Activated CD8-positive, alpha-beta memory T cell treated with anti-CD3 and anti-CD28 coated beads, Interleukin-2, amount 50 U/mL, for 24 hours (primary cell): ENCODE data around the gene NDUFV3.
A peak's percentile ranks its signal among the peaks of the same experiment; 100 is the strongest.
"Not testable (repeated sequence)": the region's sequence is repeated elsewhere in the genome, so short reads cannot be mapped to it uniquely, and the experiment has no call there.

Experiments
- DNase-seq: peaks from one replicate; pipeline ENCODE4 v3.0.0-alpha.2; 2020; ENCODE audit errors: extremely low read depth

Gene NDUFV3

DNA sequence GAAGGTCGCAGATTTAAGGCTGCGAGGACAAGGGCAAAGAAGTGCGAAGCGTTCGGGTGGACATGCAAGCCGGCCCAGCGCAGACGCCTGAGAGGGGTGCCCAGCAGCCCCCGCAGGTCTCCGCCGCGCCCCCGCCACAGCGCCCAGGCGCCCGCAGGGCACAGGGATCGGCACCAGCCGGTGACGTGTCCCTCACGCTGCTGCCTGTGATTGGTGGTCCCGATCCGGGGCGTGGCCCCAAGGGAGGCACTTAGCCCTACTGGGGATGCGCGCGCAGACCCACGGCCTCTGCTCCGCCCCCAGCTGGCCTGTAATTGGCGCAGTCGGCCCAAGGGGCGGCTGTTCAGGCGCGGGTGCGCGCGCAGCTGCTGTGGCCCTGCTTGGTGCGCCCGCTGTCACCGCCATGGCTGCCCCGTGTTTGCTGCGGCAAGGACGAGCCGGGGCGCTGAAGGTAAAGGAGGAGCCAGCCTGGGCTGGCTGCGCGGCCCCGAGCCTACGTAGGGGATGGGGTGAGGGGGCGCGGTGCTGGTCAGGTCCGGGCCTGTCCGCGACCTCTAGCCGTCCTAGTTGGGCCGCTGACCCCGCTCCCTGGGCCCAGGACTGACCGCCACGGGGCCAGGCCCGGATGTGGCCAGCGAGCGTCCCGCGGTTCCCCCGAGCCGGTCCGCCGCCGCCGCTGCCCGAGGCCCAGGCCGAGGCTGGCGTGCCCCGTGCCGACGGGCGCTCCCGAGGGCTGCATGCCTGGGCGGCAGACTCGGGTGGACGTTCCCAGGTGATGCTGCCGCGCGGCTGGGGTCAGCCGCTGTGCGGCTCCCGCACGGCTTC, at the start of gene NDUFV3:
Gene NDUFV3, plus strand, starts transcription at position 379 of the 825 bp plus-strand sequence. Its CDS starts 25 bp downstream, at position 404.
- DNase-seq, result peak; percentile 99

DNA sequence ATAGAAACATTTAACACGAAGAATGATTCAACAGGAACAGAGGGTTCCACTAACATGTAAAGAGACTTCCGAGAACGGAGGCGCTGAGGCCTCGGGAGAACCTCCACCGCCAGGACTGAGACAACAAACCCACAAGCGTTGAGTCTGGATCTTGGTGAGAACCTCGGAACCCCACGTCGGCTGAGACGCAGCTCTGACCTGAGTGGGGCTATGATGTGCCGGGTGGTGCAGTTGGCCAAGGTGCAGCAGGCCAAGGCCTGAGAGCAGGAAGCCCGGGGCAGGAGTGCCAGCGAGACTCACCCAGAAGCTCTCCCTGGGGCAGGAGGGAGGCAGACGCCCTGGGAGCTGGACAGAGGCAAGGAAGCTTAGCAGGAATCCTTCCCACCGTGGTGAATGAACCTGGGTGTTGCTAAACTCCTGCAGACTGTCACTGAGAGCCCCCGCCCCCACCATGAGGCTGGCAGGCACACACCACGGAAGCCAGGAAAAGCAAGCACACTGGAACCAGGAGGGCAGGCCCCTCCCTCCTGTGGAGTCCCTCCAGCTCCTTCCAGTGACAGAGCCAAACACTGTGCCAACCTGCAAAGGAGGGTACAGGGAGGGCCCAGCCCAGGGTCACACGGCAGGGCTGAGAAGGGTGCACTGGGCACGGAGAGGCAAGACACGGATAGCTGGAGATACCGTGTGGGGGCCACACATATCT, 48.5 kb upstream of the NDUFV3 start:
- DNase-seq, result no peak

DNA sequence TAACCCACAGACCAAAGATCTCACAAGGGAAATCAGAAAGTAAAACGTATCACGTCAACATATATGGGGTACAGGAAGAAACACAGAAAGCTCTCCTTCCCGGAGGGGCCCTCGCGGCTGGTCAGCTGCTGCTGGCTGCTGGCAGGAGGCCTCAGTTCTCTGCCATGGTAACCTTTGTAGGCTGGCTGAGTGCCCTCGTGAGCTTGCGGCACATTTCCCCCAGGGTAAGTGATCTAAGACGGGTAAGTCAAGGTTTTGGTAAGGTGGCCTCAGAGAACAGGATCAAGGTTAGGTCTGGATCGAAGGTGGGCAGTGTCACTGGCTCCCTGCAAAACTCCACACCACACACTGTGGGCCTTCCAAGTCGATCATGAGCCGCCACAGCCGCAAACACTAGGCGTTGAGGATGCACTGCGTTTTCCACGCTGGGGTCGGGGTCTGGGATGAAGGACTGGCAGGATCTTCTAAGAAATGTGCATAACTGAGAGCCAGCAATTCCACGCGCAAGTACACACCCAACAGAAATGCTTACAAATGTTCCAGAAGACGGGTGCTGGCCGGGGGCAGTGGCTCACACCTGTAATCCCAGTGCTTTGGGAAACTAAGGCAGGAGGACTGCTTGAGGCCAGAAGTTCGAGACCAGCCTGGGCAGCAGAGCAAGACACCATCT, 47.7 kb upstream of the NDUFV3 start:
- DNase-seq, result no peak

DNA sequence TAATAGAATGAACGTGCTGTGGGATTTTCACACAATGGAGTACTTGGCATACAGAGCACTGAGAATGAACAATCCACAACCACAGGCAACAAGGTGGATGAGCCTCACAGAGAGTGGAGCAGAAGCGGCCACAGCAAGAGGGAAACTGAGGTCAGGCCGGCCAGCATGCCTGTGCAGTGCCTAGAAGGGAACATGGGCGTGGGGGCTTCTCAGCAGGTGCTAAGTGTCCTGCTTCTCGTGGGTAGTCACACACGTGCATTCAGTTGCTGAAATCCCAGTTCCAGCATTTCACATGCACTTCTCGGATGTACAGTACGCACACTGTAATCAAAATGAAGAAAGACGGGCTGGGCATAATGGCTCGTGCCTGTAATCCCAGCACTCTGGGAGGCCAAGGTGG, 46.9 kb upstream of the NDUFV3 start:
- no peak for DNase-seq

DNA sequence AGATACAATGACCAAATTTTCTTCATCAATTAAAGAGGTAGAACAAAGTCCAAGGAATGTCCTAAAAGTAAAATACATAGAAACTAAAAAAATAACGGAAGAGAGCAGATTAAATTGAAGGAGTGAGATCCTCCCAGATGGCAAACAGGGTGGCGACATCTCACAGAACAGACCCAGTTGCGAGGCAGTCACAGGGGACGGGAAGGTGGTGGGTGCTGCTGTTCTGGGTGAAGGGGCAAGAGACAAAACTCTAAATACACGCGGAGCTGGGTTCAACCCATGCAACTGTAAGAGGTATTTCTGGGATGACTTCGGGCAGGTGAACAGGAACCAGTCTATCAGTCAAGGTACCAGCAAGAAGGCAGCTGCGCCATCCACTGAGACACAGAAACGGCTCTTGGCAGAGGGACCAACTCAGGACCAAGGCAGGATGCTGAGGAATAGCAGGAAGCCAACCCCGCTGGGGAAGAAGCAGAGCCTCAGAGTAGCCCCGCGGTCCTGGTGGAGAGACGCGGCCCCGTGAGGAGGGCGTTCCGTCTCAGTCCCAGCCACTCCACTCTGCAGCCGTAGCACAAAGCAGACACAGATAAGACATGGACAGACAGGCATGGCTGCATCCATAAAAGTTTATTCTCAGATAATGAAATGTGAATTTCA, 45.9 kb upstream of the NDUFV3 start:
- no peak for DNase-seq

DNA sequence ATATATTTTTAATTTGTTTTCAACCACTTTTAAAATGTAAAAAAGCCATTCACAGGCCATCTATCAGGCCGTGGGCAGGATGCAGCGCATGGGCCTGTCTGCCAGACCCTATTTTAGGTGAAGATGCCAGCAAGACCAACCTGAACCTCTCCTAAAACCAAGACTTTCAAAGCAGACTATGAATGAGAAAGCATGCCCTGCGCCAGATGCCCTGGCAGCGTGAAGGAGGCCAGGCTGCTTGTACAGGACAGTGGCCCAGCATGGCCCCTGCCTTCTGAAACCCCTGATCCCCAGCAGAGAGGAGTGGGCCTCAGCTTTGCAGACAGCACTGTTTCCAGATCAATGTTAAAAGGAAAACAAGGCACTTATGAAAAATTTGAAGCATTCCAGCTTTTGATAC, 45.4 kb upstream of the NDUFV3 start:
- no peak for DNase-seq

DNA sequence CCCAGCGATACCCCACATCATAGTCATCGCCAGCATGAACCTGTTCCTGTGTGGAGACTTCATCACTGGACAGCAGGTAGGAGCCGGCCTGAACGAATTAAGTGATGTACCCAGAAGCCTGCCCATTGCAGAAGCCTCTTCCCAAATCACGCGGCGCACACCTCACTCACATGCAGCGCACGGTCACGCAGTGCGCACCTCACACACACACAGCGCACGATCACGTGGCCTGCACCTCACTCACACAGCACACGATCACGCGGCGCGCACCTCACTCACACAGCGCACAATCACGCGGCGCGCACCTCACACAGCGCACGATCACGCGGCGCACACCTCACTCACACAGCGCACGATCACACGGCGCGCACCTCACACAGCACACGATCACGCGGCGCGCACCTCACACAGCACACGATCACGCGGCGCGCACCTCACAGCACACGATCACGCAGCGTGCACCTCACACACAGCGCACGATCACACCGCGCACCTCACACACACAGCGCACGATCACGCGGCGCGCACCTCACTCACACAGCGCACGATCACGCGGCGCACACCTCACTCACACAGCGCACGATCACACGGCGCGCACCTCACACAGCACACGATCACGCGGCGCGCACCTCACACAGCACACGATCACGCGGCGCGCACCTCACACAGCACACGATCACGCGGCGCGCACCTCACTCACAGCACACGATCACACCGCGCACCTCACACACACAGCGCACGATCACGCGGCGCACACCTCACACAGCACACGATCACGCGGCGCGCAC, 44.8 kb upstream of the NDUFV3 start:
- DNase-seq, result not testable (repeated sequence)

DNA sequence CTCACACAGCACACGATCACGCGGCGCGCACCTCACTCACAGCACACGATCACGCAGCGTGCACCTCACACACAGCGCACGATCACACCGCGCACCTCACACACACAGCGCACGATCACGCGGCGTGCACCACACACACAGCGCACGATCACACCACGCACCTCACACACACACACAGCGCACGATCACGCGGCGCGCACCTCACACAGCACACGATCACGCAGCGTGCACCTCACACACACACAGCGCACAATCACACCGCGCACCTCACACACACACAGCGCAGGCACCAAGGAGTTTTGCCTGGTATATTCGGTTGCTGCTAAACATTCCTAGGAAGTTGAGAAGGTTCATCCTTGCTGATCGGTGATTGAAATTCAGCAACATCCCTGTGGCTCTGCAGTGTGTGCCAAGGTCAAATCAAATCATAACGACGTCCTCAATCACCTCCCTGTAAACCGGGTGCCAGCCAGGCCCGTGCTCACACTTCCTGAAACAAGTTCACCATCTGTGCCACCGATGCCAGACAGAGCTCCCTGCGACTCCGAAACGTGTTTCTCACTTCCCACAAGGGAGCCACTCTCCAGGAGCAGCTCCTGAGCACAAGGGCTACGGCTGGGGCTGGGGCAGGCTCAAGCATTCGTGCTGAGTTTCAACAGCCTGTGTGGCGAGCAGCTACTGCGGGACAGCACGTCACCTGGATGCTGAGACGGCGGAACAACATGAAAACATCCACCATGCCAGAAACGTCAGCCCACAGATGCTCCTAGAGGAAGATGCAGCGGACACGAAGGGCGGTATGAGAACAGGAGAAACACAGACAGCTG, 44.0 kb upstream of the NDUFV3 start:
- DNase-seq, result no peak

DNA sequence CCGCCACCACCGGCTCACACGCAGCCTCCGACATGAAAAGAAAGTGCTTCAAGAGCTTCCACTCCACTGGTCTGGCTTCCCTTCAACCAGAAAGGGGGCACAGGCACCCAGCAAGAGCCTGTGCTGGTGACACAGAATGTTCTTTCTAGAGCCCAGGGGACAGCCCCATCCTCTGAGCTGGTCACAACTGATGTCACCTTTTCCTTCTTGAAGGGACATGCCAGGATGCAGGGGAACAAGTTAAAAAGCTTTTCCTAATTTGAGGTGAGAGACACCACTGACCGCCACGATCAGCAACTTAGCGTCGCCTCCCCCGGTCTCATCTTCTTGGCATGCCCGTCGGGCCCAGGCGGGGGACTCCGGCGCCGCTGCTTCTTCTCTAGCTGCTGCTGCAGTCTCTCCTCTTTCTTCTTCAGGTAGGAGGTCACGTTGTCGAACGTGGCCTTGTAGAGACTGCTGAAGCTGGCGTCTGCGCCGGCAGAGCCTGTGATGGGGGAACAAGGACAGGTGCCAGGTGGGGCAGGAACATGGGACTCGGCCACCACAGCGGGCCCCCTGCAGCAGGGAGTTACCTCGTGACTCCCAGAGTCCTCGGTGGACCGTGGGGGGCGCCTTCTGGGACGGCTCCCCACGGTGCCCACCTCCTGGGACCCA, 43.2 kb upstream of the NDUFV3 start:
- no peak for DNase-seq

DNA sequence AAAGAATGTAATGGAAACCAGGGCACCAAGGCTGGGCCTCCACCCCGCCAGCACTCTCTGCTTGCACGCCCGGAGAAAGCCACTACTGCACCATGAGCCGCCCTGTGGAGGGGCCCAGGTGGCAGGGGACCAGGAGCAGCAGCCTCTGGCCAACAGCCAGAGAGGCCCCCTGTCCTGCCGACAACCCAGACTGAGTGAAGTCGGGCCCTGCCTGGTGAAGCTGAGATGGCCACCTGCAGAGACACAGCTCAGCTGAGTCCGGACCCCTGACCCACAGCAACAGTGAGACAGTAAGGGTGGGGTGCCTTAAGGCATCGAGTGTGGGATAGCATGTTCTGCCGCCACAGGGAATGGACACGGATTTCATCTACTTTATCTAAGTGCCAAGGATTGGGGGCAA, 42.6 kb upstream of the NDUFV3 start:
- no peak for DNase-seq

DNA sequence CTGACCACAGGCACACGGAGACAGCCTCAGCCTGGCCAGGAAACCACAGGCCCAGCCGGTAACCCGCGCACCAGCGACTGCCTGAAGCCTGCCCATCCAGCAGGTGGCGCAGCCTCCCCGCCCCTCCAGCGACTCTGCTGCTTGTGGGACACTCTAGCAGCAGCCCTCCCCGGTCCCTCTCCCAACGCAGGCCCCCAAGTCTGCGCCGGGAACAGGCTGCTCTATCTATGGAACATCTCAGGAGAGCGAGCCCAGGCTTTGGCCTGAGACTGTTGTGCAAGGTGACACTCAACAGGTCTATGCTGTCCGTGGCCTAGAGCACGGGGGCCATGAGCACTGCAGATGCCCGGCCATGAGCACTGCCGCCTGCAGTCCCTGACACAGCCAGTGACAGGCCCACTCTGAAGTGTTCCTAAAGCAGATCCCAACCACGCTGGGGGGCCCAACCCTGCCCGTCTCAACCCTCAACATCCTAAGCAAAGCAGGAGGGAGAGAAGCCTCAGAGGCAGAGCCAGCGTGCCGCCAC, 42.2 kb upstream of the NDUFV3 start:
- DNase-seq, result no peak

DNA sequence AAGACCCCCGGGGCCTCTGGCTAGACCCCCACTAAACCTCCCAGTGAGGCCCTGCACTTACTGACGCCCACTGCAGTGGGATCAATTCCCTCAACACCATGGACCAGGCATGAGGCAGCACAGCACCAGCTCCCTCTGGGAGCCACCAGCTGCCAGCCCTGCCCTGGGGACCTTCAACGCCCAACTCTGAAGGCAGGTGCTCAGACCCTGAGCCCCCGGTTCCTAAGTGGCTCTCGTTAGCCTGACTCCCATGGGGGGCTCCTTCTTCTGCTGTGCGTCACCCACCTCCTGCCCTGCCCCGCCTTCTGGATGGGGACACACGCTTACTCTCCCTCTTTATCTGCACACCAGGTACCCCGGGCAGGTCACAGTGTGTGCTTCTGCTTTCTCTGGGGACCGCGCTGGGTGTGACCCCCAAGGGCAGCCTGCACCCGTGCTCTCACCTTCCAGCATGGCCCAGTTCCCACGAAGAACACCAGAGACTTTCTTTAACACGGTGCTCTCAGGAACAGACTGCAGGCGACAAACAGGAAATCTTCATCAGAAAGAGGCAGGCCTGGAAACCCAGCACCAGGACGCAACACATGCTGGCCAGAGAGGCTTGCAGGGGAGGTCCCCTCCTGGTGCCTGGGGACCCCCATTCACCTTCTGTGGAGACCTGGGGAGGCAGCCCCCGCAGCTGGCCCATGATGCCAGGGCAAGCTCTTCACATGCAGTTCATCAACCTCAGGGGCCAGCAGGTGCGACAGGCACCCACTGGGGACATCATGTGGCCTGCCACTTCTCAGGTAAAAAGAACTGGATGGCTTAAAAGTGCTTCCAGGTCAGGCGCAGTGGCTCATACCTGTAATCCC, 41.1 kb upstream of the NDUFV3 start:
- no peak for DNase-seq

DNA sequence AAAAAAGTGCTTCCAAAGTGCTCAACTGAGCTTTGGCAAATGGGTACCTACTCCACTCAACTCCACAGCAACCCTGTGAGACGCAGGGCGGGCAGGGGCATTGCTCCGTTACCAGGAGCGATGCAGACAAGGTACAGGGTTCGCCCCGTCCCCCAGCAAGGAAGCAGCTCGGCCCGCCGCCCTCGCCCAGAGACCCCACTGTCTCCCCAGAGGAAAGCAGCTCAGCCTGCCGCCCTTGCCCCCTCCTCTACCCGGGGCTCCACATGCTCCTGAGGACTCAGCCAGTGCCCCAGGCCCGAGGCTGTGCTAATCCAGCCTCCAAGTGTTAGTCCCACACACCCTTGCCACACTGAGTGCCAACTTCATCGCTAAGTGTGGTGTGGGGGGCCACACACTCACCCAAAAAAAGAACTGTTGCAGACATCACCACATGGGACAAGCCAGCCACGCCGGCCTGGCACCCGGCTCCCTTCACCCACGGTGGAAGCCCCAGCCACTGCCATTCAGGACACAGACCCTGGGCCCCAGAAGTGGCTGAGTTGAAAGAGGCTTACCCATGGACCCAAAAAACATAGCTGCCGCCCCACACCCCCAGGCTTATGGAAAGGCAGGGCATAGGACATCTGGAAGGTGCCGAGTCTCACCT, 40.1 kb upstream of the NDUFV3 start:
- no peak for DNase-seq

DNA sequence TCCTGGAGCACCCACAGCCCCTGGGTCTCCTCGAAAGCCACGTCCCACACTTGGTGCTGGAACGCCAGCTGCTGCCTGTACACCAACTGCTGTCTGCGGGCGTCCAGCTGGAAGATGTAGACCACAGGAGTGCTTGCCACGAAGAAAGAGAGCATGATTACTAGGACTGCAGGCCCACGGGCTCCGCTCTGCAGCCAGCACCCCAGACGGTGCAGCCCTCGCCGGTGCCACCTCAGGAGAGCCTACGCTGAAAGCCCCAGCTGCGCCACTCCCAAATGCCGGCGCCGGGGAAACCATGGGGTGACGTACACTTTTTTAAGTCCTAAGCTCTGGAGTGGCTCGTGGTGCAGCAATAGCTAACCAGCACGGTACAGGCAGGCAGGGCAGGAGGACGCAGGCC, 39.5 kb upstream of the NDUFV3 start:
- no peak for DNase-seq

DNA sequence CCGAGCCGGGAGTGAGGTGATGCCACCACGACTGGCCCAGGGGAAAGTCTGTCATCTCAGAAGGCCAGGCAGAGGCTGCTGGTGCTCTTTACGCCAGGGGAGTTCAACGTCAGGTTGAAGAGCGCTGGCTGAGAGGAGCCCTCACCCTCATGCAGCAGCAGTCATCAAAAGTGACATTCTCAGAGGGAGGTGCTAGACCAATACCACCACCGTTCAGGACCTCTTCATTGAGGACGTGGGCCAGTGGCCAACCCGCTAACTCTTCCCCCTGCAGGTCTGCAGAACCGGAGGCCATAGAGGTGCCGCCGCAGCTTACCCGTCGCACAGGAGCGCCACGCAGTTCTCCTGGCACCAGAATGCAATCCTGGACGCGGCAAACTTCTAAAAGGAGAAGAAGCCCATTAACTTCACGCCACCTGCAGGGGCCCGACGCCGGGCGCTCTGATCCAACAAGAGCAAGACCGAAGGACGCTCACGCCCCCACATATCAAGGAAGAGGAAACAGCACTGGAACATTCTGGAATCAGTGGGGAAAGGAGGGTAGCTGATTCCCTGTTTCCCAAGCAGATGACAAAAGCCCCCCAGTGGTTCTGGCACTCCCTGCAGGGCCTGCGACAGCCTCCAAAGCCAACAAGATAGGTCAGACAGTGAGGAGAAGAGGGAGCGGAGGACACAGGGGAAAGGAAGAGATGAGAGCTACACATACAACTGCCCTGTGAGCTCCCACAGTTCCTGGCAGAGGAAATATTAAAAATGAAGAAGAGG, 38.7 kb upstream of the NDUFV3 start:
- DNase-seq, result no peak

DNA sequence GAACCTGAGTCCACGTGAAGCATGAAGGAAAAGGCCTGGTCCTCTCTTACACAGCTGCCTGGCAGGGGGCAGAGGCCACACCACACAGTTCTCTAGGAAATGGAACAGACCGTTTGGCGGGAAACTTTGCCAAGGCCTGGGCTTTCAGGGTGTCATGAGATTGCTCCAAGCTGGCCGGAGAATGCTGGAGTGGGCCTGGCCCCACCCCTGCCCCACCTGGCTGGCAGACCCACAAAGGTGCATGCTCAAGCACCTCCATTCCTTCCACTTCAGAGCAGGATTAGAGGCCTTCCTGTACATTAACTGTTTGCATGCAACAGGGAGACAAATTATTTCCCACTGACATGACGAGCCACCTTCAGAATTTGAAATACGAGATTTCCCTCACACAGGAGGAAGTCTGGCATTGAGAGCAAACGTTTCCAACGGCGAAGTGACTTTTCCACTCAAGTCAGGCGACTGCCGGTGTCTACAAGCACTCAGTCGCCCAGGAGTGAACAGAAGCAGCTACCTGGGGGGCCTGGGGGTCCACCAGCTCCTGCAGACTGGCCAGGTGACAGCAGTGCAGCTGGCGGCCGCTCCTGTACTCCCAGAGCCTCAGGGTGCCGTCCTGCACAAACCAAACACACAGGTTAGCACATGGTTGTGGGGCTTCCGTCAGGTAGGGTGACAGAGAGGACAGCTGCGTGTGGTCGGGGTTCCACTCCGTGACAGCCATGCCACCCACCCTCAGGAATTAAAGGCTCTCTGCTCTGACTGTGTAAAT, 37.8 kb upstream of the NDUFV3 start:
- no peak for DNase-seq

DNA sequence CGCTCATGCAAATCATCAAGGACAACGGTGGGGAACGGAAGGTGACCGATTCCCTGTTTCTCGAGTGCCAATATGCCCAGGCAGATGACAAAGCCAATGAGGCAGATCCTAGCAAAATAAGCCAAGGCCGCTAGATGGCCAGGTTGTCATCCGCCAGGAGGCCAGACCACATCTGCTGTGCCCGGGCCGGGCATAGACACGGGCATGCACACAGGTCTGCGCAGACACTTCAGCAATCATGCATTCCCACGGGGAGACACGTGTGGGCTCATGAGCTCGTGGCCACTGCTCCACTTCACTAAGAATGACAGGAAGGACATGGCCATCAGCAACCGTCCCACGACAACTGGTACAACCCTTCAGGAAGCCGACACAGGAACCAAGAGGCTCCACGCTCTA, 37.2 kb upstream of the NDUFV3 start:
- no peak for DNase-seq
